Memory B cell (primary cell): Measurements from ENCODE around the gene OLFM2.
"Not testable (repeated sequence)": the region's sequence is repeated elsewhere in the genome, so short reads cannot be mapped to it uniquely, and the experiment has no call there.

Source experiments
- ATAC-seq: fragments of 150-1000 bp; cut with Tn5 transposase; 2 replicates; pipeline ENCODE4 v1.10.0; 2021; ENCODE audit warnings: low read depth, mild to moderate bottlenecking, moderate library complexity
- DNase-seq, 2 donors: peaks; one replicate each; pipeline ENCODE4 v3.0.0; 2022; ENCODE audit warnings: low spot score in 2 of 2
- H3K27ac Mint-ChIP-seq: one replicate; pipeline ENCODE4 v1.8.0; 2022; ENCODE audit warnings: mild to moderate bottlenecking, moderate library complexity, mixed read lengths
- H3K27me3 Mint-ChIP-seq: one replicate; pipeline ENCODE4 v1.8.0; 2022; ENCODE audit warnings: mixed read lengths
- H3K36me3 Mint-ChIP-seq: one replicate; pipeline ENCODE4 v1.8.0; 2022; ENCODE audit warnings: mild to moderate bottlenecking, mixed read lengths
- H3K4me1 Mint-ChIP-seq: one replicate; pipeline ENCODE4 v1.8.0; 2022; ENCODE audit warnings: mixed read lengths
- H3K4me3 Mint-ChIP-seq: one replicate; pipeline ENCODE4 v1.8.0; 2022; ENCODE audit warnings: mild to moderate bottlenecking, moderate library complexity, mixed read lengths
- H3K9me3 Mint-ChIP-seq: one replicate; pipeline ENCODE4 v1.8.0; 2022; ENCODE audit warnings: mixed read lengths

The OLFM2 gene

DNA sequence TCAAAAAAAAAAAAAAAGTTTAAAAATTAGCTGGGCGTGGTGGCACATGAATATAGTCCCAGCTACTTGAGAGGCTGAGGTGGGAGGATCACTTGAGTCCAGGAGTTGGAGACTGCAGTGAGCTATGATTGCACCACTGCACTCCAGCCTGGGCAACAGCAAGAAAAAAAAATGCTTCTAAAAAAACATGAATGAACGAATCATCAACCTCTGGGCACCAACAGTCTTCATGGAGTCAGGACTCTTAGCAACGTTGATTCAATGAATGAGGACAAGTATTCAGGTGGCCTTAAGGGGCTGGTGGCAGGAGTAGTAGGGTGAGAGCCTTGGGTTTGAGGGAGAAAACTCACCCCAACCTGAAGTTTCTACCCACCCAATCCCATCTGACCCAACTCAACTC lies 20.6 kb upstream of the OLFM2 start:
- H3K4me3 Mint-ChIP-seq: no peak overlapping the region
- no peak overlapping the region for H3K27ac Mint-ChIP-seq
- no peak for ATAC-seq
- H3K36me3 Mint-ChIP-seq: no peaks in the 10 kb centered on the region
- peaks cover 4% of the 10 kb centered on the region for H3K4me1 Mint-ChIP-seq
- no peak for DNase-seq
- H3K27me3 Mint-ChIP-seq: peaks cover 10% of the 10 kb centered on the region
- no peaks in the 10 kb centered on the region for H3K9me3 Mint-ChIP-seq

- peaks cover 4% of the 10 kb centered on the region for H3K4me1 Mint-ChIP-seq
- H3K36me3 Mint-ChIP-seq: no peaks in the 10 kb centered on the region
- no peaks in the 10 kb centered on the region for H3K9me3 Mint-ChIP-seq
- no peak for DNase-seq
- H3K27ac Mint-ChIP-seq: no peak overlapping the region
- no peak overlapping the region for H3K4me3 Mint-ChIP-seq
- peak; percentile 42 for ATAC-seq
- peaks cover 7% of the 10 kb centered on the region for H3K27me3 Mint-ChIP-seq
Measured at GRCh38 chr19:9953802-9954542, 17.7 kb upstream of the OLFM2 start.

GRCh38 chr19:9952276-9952675 lies 16.0 kb upstream of the OLFM2 start:
- no peak overlapping the region for H3K4me3 Mint-ChIP-seq
- no peak for ATAC-seq

GRCh38 chr19:9947441-9947840 lies 11.1 kb upstream of the OLFM2 start:
- no peak for ATAC-seq

More at GRCh38 chr19:9952276-9952675, 16.0 kb upstream of the OLFM2 start:
- peaks cover 4% of the 10 kb centered on the region for H3K4me1 Mint-ChIP-seq
- no peak for DNase-seq
- H3K9me3 Mint-ChIP-seq: no peaks in the 10 kb centered on the region
- no peak overlapping the region for H3K27ac Mint-ChIP-seq
- H3K27me3 Mint-ChIP-seq: peaks cover 5% of the 10 kb centered on the region
- no peaks in the 10 kb centered on the region for H3K36me3 Mint-ChIP-seq

GRCh38 chr19:9946528-9947125 lies 10.3 kb upstream of the OLFM2 start:
- H3K4me3 Mint-ChIP-seq: not testable (repeated sequence)

More at GRCh38 chr19:9947441-9947840, 11.1 kb upstream of the OLFM2 start:
- peaks cover 1% of the 10 kb centered on the region for H3K9me3 Mint-ChIP-seq
- H3K27me3 Mint-ChIP-seq: peaks cover 16% of the 10 kb centered on the region
- H3K4me1 Mint-ChIP-seq: peaks cover 7% of the 10 kb centered on the region
- no peaks in the 10 kb centered on the region for H3K36me3 Mint-ChIP-seq
- H3K27ac Mint-ChIP-seq: no peak overlapping the region
- H3K4me3 Mint-ChIP-seq: no peak overlapping the region
- DNase-seq: no peak

GRCh38 chr19:9945319-9945966 lies 9.1 kb upstream of the OLFM2 start:
- Mint-ChIP-seq H3K27ac (no peak overlapping the region), H3K4me1 (peaks cover 7% of the 10 kb centered on the region), H3K4me3 (no peak overlapping the region), H3K9me3 (peaks cover 9% of the 10 kb centered on the region), H3K36me3 (peaks cover 2% of the 10 kb centered on the region), H3K27me3 (peaks cover 27% of the 10 kb centered on the region)
- ATAC-seq: no peak
- DNase-seq: no peak

More at GRCh38 chr19:9946528-9947125, 10.3 kb upstream of the OLFM2 start:
- not testable (repeated sequence) for H3K4me1 Mint-ChIP-seq, DNase-seq, H3K27ac Mint-ChIP-seq, H3K9me3 Mint-ChIP-seq, ATAC-seq, H3K36me3 Mint-ChIP-seq
- H3K27me3 Mint-ChIP-seq: peaks cover 23% of the 10 kb centered on the region

DNA sequence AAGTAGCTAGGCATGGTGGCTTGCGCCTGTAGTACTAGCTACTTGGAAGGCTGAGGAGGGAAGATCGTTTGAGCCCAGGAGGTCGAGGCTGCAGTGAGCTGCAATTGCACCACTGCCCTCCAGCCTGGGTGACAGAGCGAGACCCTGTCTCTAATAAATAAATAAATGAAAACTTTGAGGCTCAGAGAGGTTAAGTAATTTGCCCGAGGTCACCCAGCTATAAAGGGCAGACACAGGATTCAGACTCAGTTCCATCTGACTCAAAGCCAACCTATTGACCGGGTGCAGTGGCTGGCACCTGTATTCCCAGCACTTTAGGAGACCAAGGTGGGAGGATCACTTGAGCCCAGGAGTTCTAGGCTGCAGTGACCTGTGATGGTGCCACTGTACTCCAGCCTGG lies 7.4 kb upstream of the OLFM2 start:
- Mint-ChIP-seq H3K4me1 (peaks cover 7% of the 10 kb centered on the region), H3K27me3 (peaks cover 33% of the 10 kb centered on the region), H3K9me3 (peaks cover 9% of the 10 kb centered on the region), H3K36me3 (peaks cover 2% of the 10 kb centered on the region), H3K27ac (no peak overlapping the region), H3K4me3 (no peak overlapping the region)
- ATAC-seq (no peak), DNase-seq (no peak)

GRCh38 chr19:9941671-9942070 lies 5.4 kb upstream of the OLFM2 start:
- ATAC-seq (no peak), DNase-seq (no peak)
- Mint-ChIP-seq H3K9me3 (peaks cover 9% of the 10 kb centered on the region), H3K4me1 (peaks cover 10% of the 10 kb centered on the region), H3K4me3 (no peak overlapping the region), H3K36me3 (peaks cover 2% of the 10 kb centered on the region), H3K27ac (no peak overlapping the region), H3K27me3 (peaks cover 37% of the 10 kb centered on the region)

DNA sequence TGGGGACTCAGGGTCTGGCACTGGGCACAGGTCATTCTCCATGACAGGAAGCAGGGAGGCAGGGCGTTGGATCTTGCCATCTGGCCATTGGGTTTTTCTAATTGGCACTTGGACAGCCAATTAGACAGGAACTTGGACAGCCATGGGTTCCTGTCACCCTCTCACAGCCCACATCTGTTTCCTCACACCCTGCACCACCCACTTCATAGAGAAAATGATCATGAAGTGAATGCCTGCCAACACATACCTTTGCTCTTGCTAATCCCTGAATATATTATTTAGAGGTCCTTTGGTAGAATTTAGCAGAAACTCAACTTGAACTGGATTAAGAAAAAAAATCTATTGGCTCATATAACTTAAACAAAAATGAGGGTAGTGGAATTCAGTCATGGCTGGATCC lies 4.9 kb upstream of the OLFM2 start:
- H3K9me3 Mint-ChIP-seq: peaks cover 9% of the 10 kb centered on the region
- H3K27ac Mint-ChIP-seq: no peak overlapping the region
- peaks cover 38% of the 10 kb centered on the region for H3K27me3 Mint-ChIP-seq
- H3K4me3 Mint-ChIP-seq: no peak overlapping the region
- H3K4me1 Mint-ChIP-seq: peaks cover 10% of the 10 kb centered on the region
- peaks cover 2% of the 10 kb centered on the region for H3K36me3 Mint-ChIP-seq
- DNase-seq (no peak), ATAC-seq (no peak)

- ATAC-seq: no peak
- Mint-ChIP-seq H3K27ac (no peak overlapping the region), H3K4me1 (peaks cover 10% of the 10 kb centered on the region), H3K36me3 (peaks cover 2% of the 10 kb centered on the region), H3K9me3 (peaks cover 9% of the 10 kb centered on the region), H3K4me3 (no peak overlapping the region), H3K27me3 (peaks cover 38% of the 10 kb centered on the region)
- DNase-seq: no peak
Measured at GRCh38 chr19:9940778-9941177, 4.5 kb upstream of the OLFM2 start.

DNA sequence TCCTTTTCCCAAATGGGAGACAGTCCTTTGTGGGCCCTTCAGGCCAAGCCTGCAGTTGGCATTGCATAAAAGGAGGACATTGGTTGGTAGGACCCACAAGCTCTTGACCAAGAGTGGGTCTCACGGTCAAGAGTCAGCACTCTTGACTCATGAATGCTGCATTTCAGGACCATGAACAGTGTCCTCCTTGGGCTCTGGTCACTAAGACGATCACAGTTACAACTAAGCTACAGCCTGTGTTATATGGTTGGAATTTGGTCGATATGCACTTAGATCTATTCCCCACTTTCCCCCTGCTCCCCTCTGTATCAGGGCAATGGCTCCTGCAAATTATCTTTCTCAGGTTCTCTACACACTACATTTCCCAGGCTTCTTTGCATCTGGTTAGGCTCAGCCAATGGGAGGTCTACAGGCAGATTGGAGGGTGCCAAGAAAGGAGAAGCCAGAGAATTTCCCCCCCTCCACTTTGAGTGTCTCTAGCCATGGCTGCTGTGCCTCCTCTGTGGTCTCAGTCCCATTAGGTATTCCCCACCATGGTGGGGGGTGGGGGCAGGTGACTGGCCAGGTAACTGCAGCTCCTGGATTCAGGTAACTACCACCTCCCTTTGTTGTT lies 3.1 kb upstream of the OLFM2 start:
- no peak for DNase-seq
- Mint-ChIP-seq H3K27me3 (peaks cover 38% of the 10 kb centered on the region), H3K27ac (no peak overlapping the region), H3K36me3 (peaks cover 2% of the 10 kb centered on the region), H3K9me3 (peaks cover 12% of the 10 kb centered on the region), H3K4me3 (no peak overlapping the region), H3K4me1 (peaks cover 9% of the 10 kb centered on the region)
- ATAC-seq: no peak

GRCh38 chr19:9937001-9937411 lies 691 bp upstream of the OLFM2 start:
- Mint-ChIP-seq H3K36me3 (peaks cover 2% of the 10 kb centered on the region), H3K27me3 (peaks cover 34% of the 10 kb centered on the region), H3K27ac (peak overlapping the region; percentile 32), H3K9me3 (peaks cover 7% of the 10 kb centered on the region), H3K4me1 (peaks cover 9% of the 10 kb centered on the region), H3K4me3 (peak overlapping the region; percentile 78)
- ATAC-seq: no peak
- no peak for DNase-seq

GRCh38 chr19:9935506-9936325 lies 599 bp downstream of the OLFM2 start:
- ATAC-seq (no peak), DNase-seq (no peak)
- peaks cover 2% of the 10 kb centered on the region for H3K9me3 Mint-ChIP-seq
- peaks cover 30% of the 10 kb centered on the region for H3K27me3 Mint-ChIP-seq
- no peaks in the 10 kb centered on the region for H3K36me3 Mint-ChIP-seq
- no peak overlapping the region for H3K27ac Mint-ChIP-seq
- peaks cover 12% of the 10 kb centered on the region for H3K4me1 Mint-ChIP-seq
- peak overlapping the region; percentile 4 for H3K4me3 Mint-ChIP-seq
